Measurements from ENCODE around the gene SERPINB8.
"Not testable (repeated sequence)": the region's sequence is repeated elsewhere in the genome, so short reads cannot be mapped to it uniquely, and the experiment has no call there.

SERPINB8 gene, protein sequence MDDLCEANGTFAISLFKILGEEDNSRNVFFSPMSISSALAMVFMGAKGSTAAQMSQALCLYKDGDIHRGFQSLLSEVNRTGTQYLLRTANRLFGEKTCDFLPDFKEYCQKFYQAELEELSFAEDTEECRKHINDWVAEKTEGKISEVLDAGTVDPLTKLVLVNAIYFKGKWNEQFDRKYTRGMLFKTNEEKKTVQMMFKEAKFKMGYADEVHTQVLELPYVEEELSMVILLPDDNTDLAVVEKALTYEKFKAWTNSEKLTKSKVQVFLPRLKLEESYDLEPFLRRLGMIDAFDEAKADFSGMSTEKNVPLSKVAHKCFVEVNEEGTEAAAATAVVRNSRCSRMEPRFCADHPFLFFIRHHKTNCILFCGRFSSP

GRCh38 chr18:63969942-63970808 lies at the start of gene SERPINB8:
Gene SERPINB8 (plus strand): TSS chr18:63970081. CDS start chr18:63978309, 8,228 bp downstream.
- DNase-seq, result peak; percentile 74

DNA sequence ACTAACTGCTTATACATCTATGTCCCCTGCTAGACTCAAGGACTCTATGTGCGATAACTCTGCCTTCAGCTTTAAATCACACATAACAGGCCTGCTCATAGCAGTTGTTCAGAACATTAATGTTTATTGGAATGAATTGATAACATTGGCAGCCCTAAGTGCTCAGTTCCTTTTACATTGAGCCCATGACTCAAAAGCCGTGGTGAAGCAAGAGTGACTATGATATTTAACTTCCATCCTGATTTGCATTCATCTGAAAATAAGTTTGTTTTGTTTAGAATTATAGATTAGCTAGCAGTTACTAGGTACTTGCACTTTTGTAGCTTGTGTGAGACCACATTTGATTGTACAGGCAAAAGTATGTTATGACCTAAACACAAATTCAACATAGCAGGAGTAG lies 47.8 kb upstream of the SERPINB8 start:
- no peak for DNase-seq

GRCh38 chr18:63924551-63924950 lies 45.3 kb upstream of the SERPINB8 start:
- DNase-seq, result no peak

DNA sequence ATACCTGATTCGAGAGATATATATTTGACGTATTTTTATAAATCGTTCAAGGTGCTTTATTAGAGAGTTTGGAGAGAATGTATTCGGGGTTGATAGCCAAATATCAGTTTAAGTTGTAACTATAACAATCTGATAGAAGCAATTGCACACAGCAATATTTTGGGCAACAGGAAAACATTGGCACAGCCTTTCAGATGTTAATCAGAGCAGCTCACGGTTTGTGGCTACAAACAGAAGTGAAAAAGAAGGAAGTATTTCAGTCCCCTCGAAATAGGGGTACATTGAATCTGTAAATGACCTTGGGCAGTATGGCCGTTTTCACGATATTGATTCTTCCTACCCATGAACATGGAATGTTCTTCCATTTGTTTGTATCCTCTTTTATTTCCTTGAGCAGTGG lies 41.5 kb upstream of the SERPINB8 start:
- DNase-seq, result no peak

GRCh38 chr18:63929369-63929768 lies 40.5 kb upstream of the SERPINB8 start:
- DNase-seq, result not testable (repeated sequence)

- DNase-seq, result no peak
These were observed 39.0 kb upstream of the SERPINB8 start for GRCh38 chr18:63930773-63931354.

- DNase-seq, result peak; percentile 5
These were observed 33.5 kb upstream of the SERPINB8 start for GRCh38 chr18:63936156-63936931.

GRCh38 chr18:63936932-63937393 lies 32.9 kb upstream of the SERPINB8 start:
- DNase-seq, result no peak

DNA sequence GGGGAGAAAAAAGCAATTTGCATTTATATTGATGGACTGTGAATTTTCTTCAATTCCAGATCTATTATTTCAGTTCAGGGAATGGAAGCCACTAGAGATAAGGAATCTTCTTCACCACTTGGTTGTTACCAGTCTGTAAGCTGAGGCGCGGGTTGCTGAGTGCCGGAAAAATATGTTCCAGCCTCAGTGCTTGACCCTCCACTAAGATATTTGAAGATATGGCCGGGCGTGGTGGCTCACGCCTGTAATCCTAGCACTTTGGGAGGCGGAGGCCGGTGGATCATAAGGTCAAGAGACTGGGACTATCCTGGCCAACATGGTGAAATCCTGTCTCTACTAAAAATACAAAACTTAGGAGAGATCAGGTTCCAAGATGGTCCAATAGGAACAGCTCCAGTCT lies 29.9 kb upstream of the SERPINB8 start:
- DNase-seq, result no peak

- not testable (repeated sequence) for DNase-seq
These were observed 29.3 kb upstream of the SERPINB8 start for GRCh38 chr18:63940543-63941050.

DNA sequence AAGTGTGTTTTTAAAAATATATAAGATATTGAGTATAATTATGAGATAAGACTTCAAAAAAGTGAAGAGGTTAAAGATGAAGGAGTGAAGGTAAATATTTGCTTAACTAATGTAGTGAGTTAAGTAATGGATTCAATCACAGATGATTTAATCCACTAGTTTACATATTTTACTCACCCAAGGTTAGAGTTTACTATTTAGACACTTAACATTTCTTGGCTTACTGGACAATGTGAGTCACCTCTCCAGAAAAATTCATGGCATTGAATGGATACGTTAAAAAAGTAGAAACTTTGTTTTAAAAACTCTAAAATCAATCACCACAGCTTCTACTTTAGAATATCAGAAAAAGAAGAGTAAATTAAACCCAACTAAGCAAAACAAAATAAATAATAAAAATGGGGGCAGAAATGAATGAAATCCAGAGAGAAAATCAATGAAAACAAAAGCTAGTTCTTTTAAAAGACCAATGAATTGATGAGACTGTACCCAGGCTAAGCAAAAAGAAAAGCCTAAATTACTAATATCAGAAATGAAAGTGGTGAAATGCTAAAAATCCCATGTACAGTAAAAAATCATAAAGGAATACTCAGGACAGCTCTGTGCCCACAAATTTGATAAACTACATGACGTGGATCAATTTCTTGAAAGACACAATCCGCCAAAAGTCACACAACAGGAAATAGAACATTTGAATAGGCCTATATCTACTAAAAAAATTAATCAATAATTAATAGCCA lies 22.7 kb upstream of the SERPINB8 start:
- DNase-seq, result no peak

GRCh38 chr18:63949068-63949737 lies 20.7 kb upstream of the SERPINB8 start, which contains the start of gene HMSD:
Gene HMSD (plus strand): TSS chr18:63949301. CDS start chr18:63953456, 4,155 bp downstream.
- DNase-seq, result no peak

GRCh38 chr18:63951302-63951705 lies 18.6 kb upstream of the SERPINB8 start:
- DNase-seq, result no peak

- no peak for DNase-seq
These were observed 16.1 kb upstream of the SERPINB8 start for GRCh38 chr18:63953811-63954210.

- no peak for DNase-seq
These were observed 13.1 kb upstream of the SERPINB8 start for GRCh38 chr18:63956755-63957154.

DNA sequence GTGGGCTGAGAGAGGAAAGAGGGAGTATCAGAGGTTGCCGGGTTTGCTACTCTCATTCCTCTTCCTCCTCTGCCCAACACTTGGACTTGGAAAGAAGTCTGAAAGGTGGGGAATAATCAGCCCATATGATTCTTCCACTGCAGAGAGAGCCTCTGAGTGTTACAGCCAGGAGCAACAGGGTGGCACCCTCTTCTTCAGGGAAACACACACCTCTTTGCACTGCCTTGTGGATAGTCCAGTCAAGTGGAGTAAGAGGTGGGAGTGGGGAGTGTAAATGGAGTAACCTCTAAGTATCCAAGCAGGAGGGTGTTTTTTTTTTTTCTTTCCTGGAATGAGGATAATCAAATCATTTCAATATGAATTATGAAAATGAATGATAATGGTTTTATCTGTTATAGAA lies 9.0 kb upstream of the SERPINB8 start:
- no peak for DNase-seq

- no peak for DNase-seq
These were observed 8.4 kb upstream of the SERPINB8 start for GRCh38 chr18:63961435-63961980.

DNA sequence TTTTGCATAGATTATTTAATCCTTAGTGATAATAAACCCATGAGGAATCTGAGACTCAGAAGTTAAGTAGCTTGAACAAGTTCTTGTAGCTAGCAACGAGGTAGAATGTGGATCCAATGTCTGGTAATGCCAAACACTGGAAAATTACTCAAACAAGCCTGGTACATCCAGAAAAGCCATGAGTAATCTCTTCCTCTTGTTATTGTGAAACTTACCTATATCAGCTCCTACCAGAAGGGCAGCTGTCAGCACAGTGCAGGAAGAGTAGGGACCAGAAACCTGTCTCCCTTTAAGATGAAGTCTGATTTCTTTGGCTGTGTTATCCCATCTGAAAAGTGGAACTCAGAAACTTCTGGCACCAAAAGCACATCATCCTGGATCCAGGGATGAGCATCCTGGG lies 7.7 kb upstream of the SERPINB8 start:
- DNase-seq, result no peak

DNA sequence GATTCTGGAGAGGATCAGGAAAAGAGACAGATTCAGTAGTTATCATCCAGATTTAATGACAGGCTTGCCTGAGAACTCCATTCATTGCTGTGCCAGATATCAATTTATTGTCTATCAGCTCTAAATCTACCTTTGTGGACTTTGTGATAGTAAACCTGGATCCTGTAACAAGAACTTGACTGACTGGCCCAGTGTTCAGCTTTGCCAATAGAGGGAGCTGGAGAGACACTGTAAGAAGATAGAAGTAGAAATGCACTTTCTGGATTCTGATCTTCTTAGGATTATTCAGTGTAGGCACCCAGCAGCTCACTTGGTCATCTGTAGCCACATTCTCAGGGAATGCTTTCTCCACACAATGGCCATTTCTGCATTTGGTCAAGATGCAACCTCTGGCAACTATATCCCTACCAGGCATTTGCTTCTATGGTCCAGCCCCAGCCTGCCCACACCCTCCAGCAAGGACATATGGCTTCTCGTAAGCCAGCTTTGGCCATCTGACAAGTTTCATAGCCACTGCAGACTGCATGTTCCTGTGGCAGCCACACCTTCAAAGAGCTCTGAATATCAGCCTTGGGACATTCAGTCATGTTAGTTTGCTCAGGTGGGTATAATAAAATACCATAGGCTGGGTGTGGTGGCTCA lies 6.1 kb upstream of the SERPINB8 start:
- DNase-seq, result no peak

DNA sequence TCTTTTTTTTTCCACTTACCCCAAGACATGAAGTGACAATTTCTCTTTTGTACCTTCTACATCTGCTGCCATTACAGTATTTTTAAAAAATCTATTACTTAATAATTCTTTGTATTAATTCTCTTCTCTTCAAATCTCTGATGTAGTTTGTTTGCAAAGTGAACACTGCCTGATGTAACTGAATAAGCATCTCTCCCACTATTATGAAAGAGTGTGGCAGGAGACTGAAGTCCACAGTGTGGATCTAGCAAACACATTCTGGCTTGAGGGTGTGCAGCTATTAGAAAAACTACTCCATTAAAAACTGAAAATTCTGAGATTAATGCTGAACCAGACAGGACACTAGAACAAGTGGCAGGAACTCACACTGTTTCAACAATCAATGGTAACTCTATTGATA lies 5.0 kb upstream of the SERPINB8 start:
- no peak for DNase-seq

Measured in GOT3 (cell line).